Mesenchymal stem cell (in vitro differentiated cells and primary cell): ENCODE measurements around the gene CTSH. TPM values are rescaled to one million over a fixed set of nuclear protein-coding genes. Genes with fewer than 3 reads are reported as not detected.

Experiments used
- small RNA-seq: library from polyadenylated mRNA; stranded (forward); fragments of <200 nt; extraction: miRNeasy Mini kit (QIAGEN cat#:217004); gene quantifications from one replicate; pipeline ENCODE3, GENCODE V24; 2013; ENCODE audit warnings: low read depth

CTSH gene

Small RNAs within 50 kb of the gene (small RNA-seq; reads per million reads assigned to genes)
- gene RNU6-415P, result not detected
